BJ (cell line): ENCODE data around the gene EFCAB13. TPM values are rescaled to one million over a fixed set of nuclear protein-coding genes. Genes with fewer than 3 reads are reported as not detected.

ENCODE experiments used
- CTCF ChIA-PET: fragments of 350-600 bp; formaldehyde crosslinking; extraction: SDS; loops from one replicate; lab custom pipeline; 2021; ENCODE audit warnings: antibody characterized with exemption, inconsistent platforms; lab: Yijun Ruan, JAX
- POLR2A ChIA-PET: fragments of 300-600 bp; sonication (Branson Sonifier 250); formaldehyde crosslinking; extraction: SDS; loops from one replicate; lab custom pipeline; 2021; ENCODE audit warnings: antibody characterized with exemption; lab: Charles Lee
- DNase-seq: peaks from one replicate; pipeline ENCODE4 v3.0.0-alpha.2; 2011; ENCODE audit warnings: low read depth
- H3K27me3 ChIP-seq: 2 replicates; pipeline ENCODE4 v1.6.0; 2011; ENCODE audit warnings: low read length; ENCODE audit not compliant: control insufficient read depth, insufficient read depth
- H3K36me3 ChIP-seq: 2 replicates; pipeline ENCODE4 v1.5.1; 2011; ENCODE audit warnings: low read length; ENCODE audit not compliant: control insufficient read depth, insufficient read depth
- H3K4me3 ChIP-seq: 2 replicates; pipeline ENCODE4 v1.5.1; 2011; ENCODE audit warnings: low read depth, mild to moderate bottlenecking, control low read depth, low read length
- polyA plus RNA-seq: library from polyadenylated mRNA; depleted of rRNA; stranded (reverse); fragments of >200 nt; gene quantifications from 2 replicates; pipeline ENCODE4 v1.2.3, GENCODE V29; 2011
- TF ChIP-seq, protein P1 (sequence below): IDR thresholded peaks from 2 replicates; pipeline ENCODE4 v1.5.1; 2011; ENCODE audit warnings: low read depth, mild to moderate bottlenecking, control low read depth, inconsistent platforms, low read length, moderate library complexity; ENCODE audit not compliant: insufficient read depth

Gene EFCAB13
- polyA plus RNA-seq, 1 experiment = 0.22 TPM

DNA sequence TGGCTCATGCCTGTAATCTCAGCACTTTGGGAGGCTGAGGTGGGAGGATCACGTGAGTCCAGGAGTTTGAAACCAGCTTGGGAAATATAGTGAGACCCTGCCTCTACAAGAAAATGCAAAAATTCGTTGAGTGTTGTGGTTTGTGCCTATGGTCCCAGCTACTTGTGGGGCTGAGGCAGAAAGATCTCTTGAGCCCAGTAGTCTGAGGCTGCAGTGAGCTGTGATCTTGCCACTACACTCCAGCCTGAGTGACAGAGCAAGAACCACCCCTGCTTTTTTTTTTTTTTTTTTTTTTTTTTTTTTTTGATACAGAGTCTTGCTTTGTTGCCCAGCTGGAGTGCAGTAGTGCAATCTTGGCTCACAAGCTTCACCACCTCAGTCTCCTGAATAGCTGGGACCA lies 36.1 kb upstream of the EFCAB13 start:
- Histone ChIP-seq H3K36me3 (no peaks in the 10 kb centered on the region; the same call in 1 of the 2 replicates), H3K4me3 (no peak overlapping the region), H3K27me3 (no peaks in the 10 kb centered on the region)
- POLR2A ChIA-PET = no interaction called here
- TF ChIP-seq, protein P1, sequence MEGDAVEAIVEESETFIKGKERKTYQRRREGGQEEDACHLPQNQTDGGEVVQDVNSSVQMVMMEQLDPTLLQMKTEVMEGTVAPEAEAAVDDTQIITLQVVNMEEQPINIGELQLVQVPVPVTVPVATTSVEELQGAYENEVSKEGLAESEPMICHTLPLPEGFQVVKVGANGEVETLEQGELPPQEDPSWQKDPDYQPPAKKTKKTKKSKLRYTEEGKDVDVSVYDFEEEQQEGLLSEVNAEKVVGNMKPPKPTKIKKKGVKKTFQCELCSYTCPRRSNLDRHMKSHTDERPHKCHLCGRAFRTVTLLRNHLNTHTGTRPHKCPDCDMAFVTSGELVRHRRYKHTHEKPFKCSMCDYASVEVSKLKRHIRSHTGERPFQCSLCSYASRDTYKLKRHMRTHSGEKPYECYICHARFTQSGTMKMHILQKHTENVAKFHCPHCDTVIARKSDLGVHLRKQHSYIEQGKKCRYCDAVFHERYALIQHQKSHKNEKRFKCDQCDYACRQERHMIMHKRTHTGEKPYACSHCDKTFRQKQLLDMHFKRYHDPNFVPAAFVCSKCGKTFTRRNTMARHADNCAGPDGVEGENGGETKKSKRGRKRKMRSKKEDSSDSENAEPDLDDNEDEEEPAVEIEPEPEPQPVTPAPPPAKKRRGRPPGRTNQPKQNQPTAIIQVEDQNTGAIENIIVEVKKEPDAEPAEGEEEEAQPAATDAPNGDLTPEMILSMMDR = no peak
- CTCF ChIA-PET = interaction anchor here (1.0 to 1.9 kb wide), 4 partner anchors 9 to 58 kb away, joined by 3 to 6 read pairs (median 5); partner anchors contain the start of gene ITGB3
- DNase-seq = no peak

- Histone ChIP-seq H3K27me3 (no peaks in the 10 kb centered on the region), H3K36me3 (no peaks in the 10 kb centered on the region; the same call in 1 of the 2 replicates), H3K4me3 (no peak overlapping the region)
- ChIA-PET CTCF (interaction anchor here (1.9 kb wide), 2 partner anchors 28 to 59 kb away, joined by 5 to 6 read pairs; no protein-coding TSS in a partner anchor), POLR2A (no interaction called here)
- TF ChIP-seq, protein P1 = no peak
- DNase-seq = no peak
Measured at GRCh38 chr17:47288531-47289116, 35.1 kb upstream of the EFCAB13 start.

DNA sequence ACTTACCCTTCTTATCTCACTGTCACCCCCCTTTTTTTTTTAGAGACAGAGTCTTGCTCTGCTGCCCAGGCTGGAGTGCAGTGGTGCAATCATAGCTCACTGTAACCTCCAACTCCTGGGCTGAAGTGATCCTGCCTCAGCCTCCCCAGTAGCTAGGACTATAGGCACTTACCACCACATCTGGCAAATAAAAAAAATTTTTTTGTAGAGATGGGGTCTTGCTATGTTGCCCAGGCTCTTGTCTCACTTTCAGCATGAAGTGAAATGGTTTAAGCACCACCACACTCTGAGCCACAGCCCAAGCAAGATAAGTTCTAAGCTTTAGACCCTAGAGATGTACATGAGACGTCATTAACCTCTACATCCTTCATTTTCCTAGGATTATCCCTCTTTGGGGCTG lies 34.5 kb upstream of the EFCAB13 start:
- TF ChIP-seq, protein P1 = no peak
- Histone ChIP-seq H3K27me3 (no peaks in the 10 kb centered on the region), H3K36me3 (no peaks in the 10 kb centered on the region; the same call in 1 of the 2 replicates), H3K4me3 (no peak overlapping the region)
- POLR2A ChIA-PET = no interaction called here
- no peak for DNase-seq
- CTCF ChIA-PET = interaction anchor here (1.0 to 1.9 kb wide), 3 partner anchors 9 to 27 kb away, joined by 3 to 5 read pairs (median 5); no protein-coding TSS in a partner anchor

GRCh38 chr17:47290870-47291241 lies 32.9 kb upstream of the EFCAB13 start:
- Histone ChIP-seq H3K36me3 (no peaks in the 10 kb centered on the region), H3K4me3 (no peak overlapping the region), H3K27me3 (no peaks in the 10 kb centered on the region)
- DNase-seq = no peak
- CTCF ChIA-PET = interaction anchor here (1.2 kb wide), 1 partner anchor 12 kb away, joined by 5 read pairs; no protein-coding TSS in a partner anchor
- POLR2A ChIA-PET = no interaction called here
- TF ChIP-seq, protein P1 = no peak

DNA sequence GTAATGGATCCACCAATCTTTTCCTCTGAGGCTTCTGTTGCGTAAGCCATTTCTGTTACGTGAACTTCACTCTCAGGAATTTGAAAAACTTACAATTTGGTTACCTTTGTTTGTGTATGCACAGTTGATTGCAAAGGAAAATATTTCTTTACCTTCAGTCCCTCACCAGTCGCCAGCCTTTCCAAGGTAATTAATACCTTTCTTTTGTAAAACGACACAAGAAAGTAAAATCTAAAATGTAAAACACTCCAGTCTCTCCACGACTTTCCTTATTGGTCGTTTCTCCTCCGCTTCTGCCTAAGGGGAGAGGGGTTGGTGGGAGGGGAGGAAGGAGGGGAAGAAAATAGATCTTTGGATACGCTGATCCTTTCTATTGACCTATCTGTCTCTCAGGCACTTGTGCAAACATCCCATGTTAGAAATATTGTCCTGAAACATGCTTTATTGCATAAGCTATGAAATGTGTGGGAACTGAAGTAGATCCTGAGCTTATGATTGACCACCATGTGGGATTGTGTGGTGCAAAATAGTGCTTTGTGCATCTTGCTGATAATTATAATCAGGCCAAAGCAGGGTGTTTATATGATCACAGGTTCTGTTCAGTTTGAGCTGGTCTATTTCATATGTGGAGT lies 32.4 kb upstream of the EFCAB13 start:
- CTCF ChIA-PET = no interaction called here
- no peak for DNase-seq
- Histone ChIP-seq H3K4me3 (no peak overlapping the region), H3K36me3 (no peaks in the 10 kb centered on the region), H3K27me3 (no peaks in the 10 kb centered on the region)
- TF ChIP-seq, protein P1 = no peak
- POLR2A ChIA-PET = no interaction called here
